Liver (tissue), 9 donors: ENCODE data around the gene CCDC40. TPM values are rescaled to one million over a fixed set of nuclear protein-coding genes. Genes with fewer than 3 reads are reported as not detected.
A peak's percentile ranks its signal among the peaks of the same experiment; 100 is the strongest.

Experiments used
- DNase-seq: peaks from one replicate; pipeline ENCODE4 v3.0.0-alpha.2; 2017; ENCODE audit warnings: low spot score
- H3K27ac ChIP-seq, 2 donors: one replicate each; pipeline ENCODE4 v1.7.0; 2013; ENCODE audit warnings: inconsistent platforms in 2 of 2, low read length in 2 of 2, control low read depth in 1 of 2, low read depth in 1 of 2, mild to moderate bottlenecking in 1 of 2
- H3K27me3 ChIP-seq, 4 donors: one replicate each; pipeline versions ENCODE4 v1.6.1 to v1.7.0; 2013; ENCODE audit warnings: low read length in 3 of 4, inconsistent platforms in 1 of 4, mild to moderate bottlenecking in 1 of 4, moderate library complexity in 1 of 4; ENCODE audit not compliant: control insufficient read depth in 4 of 4, insufficient read depth in 4 of 4
- H3K36me3 ChIP-seq, 4 donors: one replicate each; pipeline versions ENCODE4 v1.6.1 to v1.7.0; 2013; ENCODE audit warnings: low read length in 3 of 4, mild to moderate bottlenecking in 3 of 4, low read depth in 1 of 4, moderate library complexity in 1 of 4; ENCODE audit not compliant: control insufficient read depth in 4 of 4, insufficient read depth in 3 of 4
- H3K4me1 ChIP-seq, 4 donors: one replicate each; pipeline versions ENCODE4 v1.6.1 to v1.7.0; 2013; ENCODE audit warnings: low read length in 3 of 4, mild to moderate bottlenecking in 3 of 4, moderate library complexity in 1 of 4; ENCODE audit not compliant: control insufficient read depth in 4 of 4, insufficient read depth in 4 of 4
- H3K4me3 ChIP-seq, 3 donors: one replicate each; pipeline versions ENCODE4 v1.6.1 to v1.7.0; 2013; ENCODE audit warnings: low read length in 3 of 3, control low read depth in 1 of 3, low read depth in 1 of 3, mild to moderate bottlenecking in 1 of 3
- H3K9ac ChIP-seq, 2 donors: one replicate each; pipeline ENCODE4 v1.7.0; 2013; ENCODE audit warnings: low read length in 2 of 2, mild to moderate bottlenecking in 2 of 2, moderate library complexity in 2 of 2, control low read depth in 1 of 2, low read depth in 1 of 2
- H3K9me3 ChIP-seq, 4 donors: one replicate each; pipeline versions ENCODE4 v1.6.1 to v1.7.0; 2013; ENCODE audit warnings: low read length in 3 of 4; ENCODE audit not compliant: control insufficient read depth in 4 of 4
- CTCF ChIP-seq: fragments of 150-350 bp; IDR thresholded peaks from 2 replicates; pipeline ENCODE4 v1.5.1; 2017; ENCODE audit warnings: improper control_type of control experiment, low read depth, low read length; ENCODE audit not compliant: missing input control
- HNF4A ChIP-seq, 2 donors: conservative IDR thresholded peaks; 2 replicates each; pipeline ENCODE4 v1.6.1; 2016; ENCODE audit warnings: antibody characterized with exemption in 2 of 2, mild to moderate bottlenecking in 2 of 2
- HNF4G ChIP-seq: IDR thresholded peaks from 2 replicates; pipeline ENCODE4 v1.6.1; 2016; ENCODE audit warnings: antibody characterized with exemption
- MAX ChIP-seq: IDR thresholded peaks from 2 replicates; pipeline ENCODE4 v1.6.1; 2016; ENCODE audit warnings: antibody characterized with exemption
- NR2F2 ChIP-seq: IDR thresholded peaks from 2 replicates; pipeline ENCODE4 v1.6.1; 2016; ENCODE audit warnings: antibody characterized with exemption
- RAD21 ChIP-seq, 2 donors: IDR thresholded peaks; 2 replicates each; pipeline ENCODE4 v1.6.1; 2016; ENCODE audit warnings: antibody characterized with exemption in 2 of 2, mild to moderate bottlenecking in 2 of 2
- REST ChIP-seq: IDR thresholded peaks from 2 replicates; pipeline ENCODE4 v1.6.1; 2016; ENCODE audit warnings: antibody characterized with exemption, mild to moderate bottlenecking
- RXRA ChIP-seq, 2 donors: IDR thresholded peaks; 2 replicates each; pipeline ENCODE4 v1.6.1; 2017 to 2018; ENCODE audit warnings: antibody characterized with exemption in 2 of 2, mild to moderate bottlenecking in 1 of 2
- TAF1 ChIP-seq: conservative IDR thresholded peaks from 2 replicates; pipeline ENCODE4 v1.6.1; 2016; ENCODE audit warnings: antibody characterized with exemption, mild to moderate bottlenecking
- YY1 ChIP-seq: IDR thresholded peaks from 2 replicates; pipeline ENCODE4 v1.6.1; 2016; ENCODE audit warnings: antibody characterized with exemption, mild to moderate bottlenecking
- ZBTB33 ChIP-seq: IDR thresholded peaks from 2 replicates; pipeline ENCODE4 v1.6.1; 2016; ENCODE audit warnings: antibody characterized with exemption
- WGBS: extraction: QIAGEN DNeasy Blood & Tissue Kit; methylation state at CpG from one replicate; pipeline ENCODE4 v1.1.7; 2013; 5-methylcytosine and 5-hydroxymethylcytosine counted together
- polyA plus RNA-seq, 2 donors: library from polyadenylated mRNA; stranded (reverse) in 1 of 2; unstranded in 1 of 2; fragments of 200-250 nt in 1 of 2; fragments of >200 nt in 1 of 2; fragmentation: Nextera tagmentation in 1 of 2; extraction: Ambion mirVana in 1 of 2; gene quantifications; one replicate each; pipeline versions ENCODE4 v1.2.1 to v1.2.3, GENCODE V29; 2013 to 2015
- total RNA-seq, 2 donors: library from RNA; depleted of rRNA; stranded (reverse); fragments of >200 nt; gene quantifications; one replicate each; pipeline ENCODE4 v1.2.3, GENCODE V29; 2014
- donor health status: healthy.
- donor health status: healthy.
- donor health status: healthy.
- donor health status: healthy.
- donor health status: healthy.

Gene CCDC40
- total and polyA plus RNA-seq, 4 donors: 0.60 to 3.0 (median 1.4) TPM

- no peak for TF ChIP-seq REST
- no peak for TF ChIP-seq HNF4G
- no peak for TF ChIP-seq RAD21 (IDR thresholded peaks at IDR 0.05)
- TF ChIP-seq NR2F2: no peak
- TF ChIP-seq MAX: no peak
- TF ChIP-seq RXRA (IDR thresholded peaks at IDR 0.05): no peak
- no peak for TF ChIP-seq TAF1
- TF ChIP-seq HNF4A (conservative IDR thresholded peaks at IDR 0.05): no peak
- TF ChIP-seq YY1: no peak
Observed at GRCh38 chr17:80100035-80100323, 63.5 kb downstream of the CCDC40 start (continued).

- H3K9ac ChIP-seq: peak within 1 kb of the TSS; percentile 63 to 69
- peak within 1 kb of the TSS; percentile 74 to 86 (median 78) for H3K4me3 ChIP-seq
- H3K36me3 ChIP-seq: no peaks in the 10 kb centered on the region
- peak; percentile 87 for DNase-seq
- peak within 1 kb of the TSS; percentile 63 to 78 for H3K27ac ChIP-seq
- H3K9me3 ChIP-seq: no peaks in the 10 kb centered on the region
- TF ChIP-seq RAD21 (IDR thresholded peaks at IDR 0.05) (peak in 1 of 2 donors; percentile 51), ZBTB33 (no peak), CTCF (peak; percentile 78), NR2F2 (no peak)
- no peaks in the 10 kb centered on the region for H3K27me3 ChIP-seq
- under 1% methylated on average over 114 of the region's 114 CpGs for WGBS
- peaks cover 0 to 18% (median 11%) of the 10 kb centered on the region in 4 donors for H3K4me1 ChIP-seq
Observed at GRCh38 chr17:80101011-80101945, 64.8 kb downstream of the CCDC40 start, which contains the start of gene GAA. TSS of gene GAA (plus strand) at chr17:80101581. CDS start at chr17:80104587, 3,006 bp downstream.
